T-helper 17 cell (primary cell): ENCODE measurements around the gene UCMA. TPM values are rescaled to one million over a fixed set of nuclear protein-coding genes. Genes with fewer than 3 reads are reported as not detected.
"Not testable (repeated sequence)": the region's sequence is repeated elsewhere in the genome, so short reads cannot be mapped to it uniquely, and the experiment has no call there.

Experiments
- ATAC-seq: fragments of 150-1000 bp; cut with Tn5 transposase; 2 replicates; pipeline ENCODE4 v1.10.0; 2021; ENCODE audit warnings: mild to moderate bottlenecking, moderate library complexity
- DNase-seq, 3 donors: peaks; one replicate each; pipeline versions ENCODE4 v3.0.0 to v3.0.0-alpha.2; 2020 to 2021
- H3K9me3 ChIP-seq: one replicate; pipeline ENCODE4 v1.7.0; 2013; ENCODE audit warnings: low read length, mild to moderate bottlenecking; ENCODE audit not compliant: control insufficient read depth, poor library complexity, severe bottlenecking
- H3K27ac Mint-ChIP-seq: one replicate; pipeline ENCODE4 v1.8.0; 2022; ENCODE audit warnings: mild to moderate bottlenecking, moderate library complexity, mixed read lengths
- H3K27me3 Mint-ChIP-seq: one replicate; pipeline ENCODE4 v1.8.0; 2022; ENCODE audit warnings: mixed read lengths
- H3K36me3 Mint-ChIP-seq: one replicate; pipeline ENCODE4 v1.8.0; 2022; ENCODE audit warnings: low read depth, mixed read lengths
- H3K4me1 Mint-ChIP-seq: one replicate; pipeline ENCODE4 v1.8.0; 2022; ENCODE audit warnings: mild to moderate bottlenecking, mixed read lengths
- H3K4me3 Mint-ChIP-seq: one replicate; pipeline ENCODE4 v1.8.0; 2022; ENCODE audit warnings: mild to moderate bottlenecking, moderate library complexity, mixed read lengths
- total RNA-seq, 4 donors: library from RNA in 2 of 4; stranded (reverse) in 2 of 4; gene quantifications; one replicate each; pipeline ENCODE4 v1.2.3 and lab custom pipeline; 2022 to 2026

The UCMA gene
- total RNA-seq, 2 donors from 2014 or later = not detected

DNA sequence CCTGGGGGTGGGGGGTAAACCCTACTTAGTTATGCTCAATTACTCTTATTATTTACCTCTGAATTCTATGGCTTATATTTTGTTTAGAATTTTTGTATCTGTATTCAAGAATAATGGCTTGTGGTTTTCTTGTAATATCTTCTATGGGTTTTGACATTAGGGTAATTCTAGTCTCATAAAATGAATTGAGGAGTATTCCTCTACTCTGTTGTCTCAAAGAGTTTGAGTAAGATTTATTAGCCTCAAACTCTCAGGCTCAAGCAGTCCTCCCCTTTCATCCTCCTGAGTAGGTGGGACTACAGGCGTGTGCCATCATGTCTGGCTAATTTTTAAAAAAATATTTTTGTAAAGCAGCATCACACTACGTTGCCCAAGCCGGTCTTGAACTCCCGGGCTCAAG is 19.6 kb upstream of the UCMA start:
- Mint-ChIP-seq H3K36me3 (peaks cover 4% of the 10 kb centered on the region), H3K4me3 (no peak overlapping the region), H3K27ac (no peak overlapping the region), H3K4me1 (peaks cover 2% of the 10 kb centered on the region), H3K27me3 (peaks cover 19% of the 10 kb centered on the region)
- ATAC-seq (no peak), DNase-seq (no peak)
- H3K9me3 ChIP-seq = no peaks in the 10 kb centered on the region

DNA sequence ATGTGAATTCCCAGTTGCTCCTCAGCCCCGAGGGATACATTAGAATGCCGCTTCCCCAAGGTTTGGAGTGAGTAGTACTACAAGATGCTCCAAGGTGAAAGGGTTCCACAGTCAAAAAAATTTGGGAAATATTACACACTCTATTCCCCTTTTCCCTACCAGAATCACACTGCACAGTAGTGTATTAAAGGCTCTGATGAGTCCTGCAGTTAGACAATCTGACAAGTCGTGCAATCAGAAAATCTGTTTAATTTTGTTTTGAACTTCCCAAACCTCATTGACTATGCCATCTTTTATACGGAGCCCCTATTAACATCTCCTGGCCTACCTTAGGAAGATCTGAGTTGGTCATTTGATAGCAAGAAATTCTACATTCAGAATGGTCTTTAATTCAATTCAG is 13.6 kb upstream of the UCMA start:
- ATAC-seq = no peak
- no peaks in the 10 kb centered on the region for H3K36me3 Mint-ChIP-seq
- H3K27ac Mint-ChIP-seq = no peak overlapping the region
- no peak overlapping the region for H3K4me3 Mint-ChIP-seq
- no peak for DNase-seq
- peaks cover 8% of the 10 kb centered on the region for H3K27me3 Mint-ChIP-seq
- H3K4me1 Mint-ChIP-seq = no peaks in the 10 kb centered on the region
- H3K9me3 ChIP-seq = no peaks in the 10 kb centered on the region

GRCh38 chr10:13247246-13247645 is 13.1 kb upstream of the UCMA start:
- no peak for DNase-seq
- H3K27ac Mint-ChIP-seq = no peak overlapping the region
- no peak for ATAC-seq

DNA sequence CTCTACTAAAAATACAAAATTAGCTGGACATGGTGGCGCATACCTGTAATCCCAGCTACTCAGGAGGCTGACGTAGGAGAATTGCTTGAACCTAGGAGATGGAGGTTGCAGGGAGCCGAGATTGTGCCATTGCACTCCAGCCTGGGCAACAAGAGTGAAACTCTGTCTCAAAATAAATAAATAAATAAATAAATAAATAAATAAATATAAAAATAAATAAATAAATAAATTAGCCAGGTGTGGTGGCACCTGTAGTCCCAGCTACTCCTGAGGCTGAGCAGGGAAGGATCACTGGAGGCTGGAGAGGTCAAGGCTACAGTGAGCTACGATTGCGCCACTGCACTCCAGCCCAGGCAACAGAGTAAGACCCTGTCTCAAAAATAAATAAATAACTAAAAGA is 8.1 kb upstream of the UCMA start:
- not testable (repeated sequence) for H3K27me3 Mint-ChIP-seq, H3K4me1 Mint-ChIP-seq, H3K4me3 Mint-ChIP-seq, ATAC-seq, H3K9me3 ChIP-seq, H3K27ac Mint-ChIP-seq, DNase-seq, H3K36me3 Mint-ChIP-seq

More at GRCh38 chr10:13247246-13247645, 13.1 kb upstream of the UCMA start:
- Mint-ChIP-seq H3K4me1 (no peaks in the 10 kb centered on the region), H3K4me3 (no peak overlapping the region), H3K27me3 (peaks cover 8% of the 10 kb centered on the region), H3K36me3 (no peaks in the 10 kb centered on the region)
- no peaks in the 10 kb centered on the region for H3K9me3 ChIP-seq

DNA sequence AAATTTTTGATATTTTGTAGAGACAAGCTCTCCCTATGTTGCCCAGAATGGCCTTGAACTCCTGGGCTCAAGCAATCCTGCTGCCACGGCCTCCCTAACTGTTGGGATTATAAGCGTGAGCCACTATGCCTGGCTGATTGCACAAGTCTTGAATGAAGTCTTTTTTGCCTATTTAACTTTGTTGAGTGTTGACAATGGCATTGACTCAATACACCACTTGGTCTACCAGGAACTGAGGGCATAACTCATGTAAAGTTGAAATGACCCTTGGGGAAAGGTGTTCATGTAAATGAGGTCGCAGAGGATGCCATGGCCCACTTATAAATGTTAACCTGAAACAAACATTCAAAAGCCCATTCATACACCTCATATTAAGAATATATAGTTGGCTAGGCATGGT is 7.4 kb upstream of the UCMA start:
- Mint-ChIP-seq H3K36me3 (no peaks in the 10 kb centered on the region), H3K4me1 (peaks cover 3% of the 10 kb centered on the region), H3K27ac (no peak overlapping the region), H3K4me3 (no peak overlapping the region), H3K27me3 (peaks cover 4% of the 10 kb centered on the region)
- no peaks in the 10 kb centered on the region for H3K9me3 ChIP-seq
- no peak for DNase-seq
- no peak for ATAC-seq

GRCh38 chr10:13239923-13240322 is 5.7 kb upstream of the UCMA start:
- Mint-ChIP-seq H3K4me1 (peaks cover 3% of the 10 kb centered on the region), H3K36me3 (no peaks in the 10 kb centered on the region), H3K27me3 (peaks cover 4% of the 10 kb centered on the region), H3K27ac (no peak overlapping the region), H3K4me3 (no peak overlapping the region)
- ATAC-seq = no peak
- H3K9me3 ChIP-seq = no peaks in the 10 kb centered on the region
- no peak for DNase-seq

- Mint-ChIP-seq H3K27ac (no peak overlapping the region), H3K36me3 (no peaks in the 10 kb centered on the region), H3K4me3 (no peak overlapping the region), H3K27me3 (peaks cover 8% of the 10 kb centered on the region), H3K4me1 (peaks cover 3% of the 10 kb centered on the region)
- no peaks in the 10 kb centered on the region for H3K9me3 ChIP-seq
- DNase-seq = no peak
- ATAC-seq = no peak
Observed at GRCh38 chr10:13238271-13239077, 4.3 kb upstream of the UCMA start.

DNA sequence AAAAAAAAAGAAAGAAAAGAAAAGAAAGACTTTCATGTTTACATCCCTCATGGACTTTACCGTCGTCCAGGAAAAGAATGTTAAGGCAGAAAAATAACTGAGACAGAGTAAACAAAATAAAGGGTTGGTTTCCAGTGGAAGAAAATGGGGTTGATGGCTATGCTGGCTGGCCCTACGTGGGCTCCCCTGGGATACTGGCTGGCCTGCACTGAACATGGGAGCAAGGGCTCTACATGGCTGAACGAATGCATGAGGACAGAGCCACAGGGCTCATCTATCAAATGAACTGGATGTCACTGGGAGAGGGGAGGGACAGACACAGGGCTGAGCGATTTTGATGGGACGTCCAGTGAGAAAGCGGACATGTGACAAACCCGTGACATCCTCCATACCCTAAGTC is 2.5 kb upstream of the UCMA start:
- Mint-ChIP-seq H3K4me3 (no peak overlapping the region), H3K36me3 (no peaks in the 10 kb centered on the region), H3K27ac (no peak overlapping the region), H3K27me3 (peaks cover 7% of the 10 kb centered on the region), H3K4me1 (peaks cover 3% of the 10 kb centered on the region)
- ATAC-seq = no peak
- DNase-seq = no peak
- H3K9me3 ChIP-seq = no peaks in the 10 kb centered on the region

DNA sequence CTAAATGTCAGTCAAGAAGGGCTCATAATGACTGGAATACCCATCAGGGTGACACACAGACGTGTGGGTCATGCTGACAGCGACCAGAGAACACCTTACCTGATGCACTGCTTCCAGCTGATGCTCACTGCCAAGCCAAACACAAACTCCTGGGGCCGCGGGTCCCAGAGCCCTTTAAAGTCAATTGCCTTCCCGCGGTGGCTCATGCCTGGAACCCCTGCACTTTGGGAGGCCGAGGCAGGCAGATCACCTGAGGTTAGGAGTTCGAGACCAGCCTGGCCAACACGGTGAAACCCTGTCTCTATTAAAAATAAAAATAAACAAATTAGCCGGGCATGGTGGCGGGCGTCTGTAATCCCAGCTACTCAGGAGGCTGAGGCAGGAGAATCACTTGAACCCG is 562 bp upstream of the UCMA start:
- H3K4me1 Mint-ChIP-seq, H3K4me3 Mint-ChIP-seq, H3K27ac Mint-ChIP-seq, H3K9me3 ChIP-seq, DNase-seq, H3K36me3 Mint-ChIP-seq, ATAC-seq: not testable (repeated sequence)
- H3K27me3 Mint-ChIP-seq = peaks cover 14% of the 10 kb centered on the region

DNA sequence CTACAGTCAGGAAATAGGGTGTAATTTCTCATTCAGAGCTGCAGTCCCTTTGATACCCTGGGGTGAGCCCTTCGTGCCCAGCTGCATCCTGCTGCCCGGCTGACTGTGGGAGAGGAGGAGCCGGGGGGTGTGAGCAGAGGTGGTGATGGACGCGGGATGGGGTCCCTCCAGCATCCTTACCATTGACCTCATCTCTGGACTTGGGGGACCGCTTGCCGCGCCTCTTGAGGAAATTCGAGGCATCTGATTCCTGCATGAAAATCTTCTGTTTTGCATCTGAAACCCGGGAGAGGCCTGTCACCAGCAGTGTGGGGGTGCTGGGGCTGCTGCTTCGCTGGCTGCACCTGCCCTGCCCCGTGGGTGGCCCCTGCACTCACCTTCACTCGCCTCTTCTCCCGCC is 816 bp downstream of the UCMA start:
- ATAC-seq = no peak
- H3K9me3 ChIP-seq = no peaks in the 10 kb centered on the region
- no peak for DNase-seq
- H3K4me1 Mint-ChIP-seq = peaks cover 2% of the 10 kb centered on the region
- H3K27me3 Mint-ChIP-seq = peaks cover 18% of the 10 kb centered on the region
- H3K36me3 Mint-ChIP-seq = no peaks in the 10 kb centered on the region
- H3K4me3 Mint-ChIP-seq = no peak overlapping the region
- no peak overlapping the region for H3K27ac Mint-ChIP-seq

DNA sequence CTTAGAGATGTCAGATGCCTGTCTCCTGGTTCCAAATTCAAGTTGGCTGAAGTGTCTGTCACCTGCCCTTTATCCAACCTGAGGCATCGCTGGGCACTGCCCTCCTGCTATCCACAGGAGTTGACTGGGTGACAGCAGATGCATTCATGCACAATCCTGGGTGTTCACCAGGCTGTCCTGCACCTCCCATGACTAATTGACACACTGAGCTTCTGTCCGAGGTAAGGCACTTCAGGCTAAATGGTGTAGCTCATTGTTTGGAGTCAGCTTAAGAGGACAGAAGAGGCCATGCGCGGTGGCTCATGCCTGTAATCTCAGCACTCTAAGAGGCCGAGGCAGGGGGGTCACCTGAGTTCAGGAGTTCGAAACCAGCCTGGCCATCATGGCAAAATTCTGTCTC is 2.4 kb downstream of the UCMA start:
- Mint-ChIP-seq H3K4me1 (no peaks in the 10 kb centered on the region), H3K27me3 (peaks cover 18% of the 10 kb centered on the region), H3K4me3 (no peak overlapping the region), H3K36me3 (no peaks in the 10 kb centered on the region), H3K27ac (no peak overlapping the region)
- ATAC-seq (no peak), DNase-seq (no peak)
- H3K9me3 ChIP-seq = no peaks in the 10 kb centered on the region

DNA sequence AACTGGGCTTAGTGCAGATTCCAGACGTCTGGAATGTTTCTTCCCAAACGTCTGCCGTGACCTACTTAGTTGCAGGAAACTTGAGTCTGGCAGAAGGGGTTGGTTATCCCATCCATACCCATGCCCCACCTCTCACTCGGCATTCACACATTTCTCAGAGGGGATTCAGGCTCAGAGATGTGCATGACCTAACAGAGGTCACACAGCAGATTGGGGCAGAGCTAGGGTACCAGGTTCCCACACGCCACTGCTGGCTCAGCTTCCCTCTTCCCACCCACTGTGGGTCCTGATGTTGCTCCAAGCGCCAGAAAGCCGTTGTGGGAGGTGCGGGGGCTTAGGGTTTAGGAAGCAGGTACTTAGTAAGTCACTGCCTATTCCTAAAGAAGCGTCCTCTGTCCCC is 3.0 kb downstream of the UCMA start:
- H3K4me3 Mint-ChIP-seq = no peak overlapping the region

GRCh38 chr10:13227031-13227430 is 7.1 kb downstream of the UCMA start:
- ATAC-seq = no peak
- H3K4me1 Mint-ChIP-seq = no peaks in the 10 kb centered on the region
- H3K27me3 Mint-ChIP-seq = peaks cover 10% of the 10 kb centered on the region
- no peaks in the 10 kb centered on the region for H3K36me3 Mint-ChIP-seq
- no peak overlapping the region for H3K4me3 Mint-ChIP-seq
- no peaks in the 10 kb centered on the region for H3K9me3 ChIP-seq
- no peak for DNase-seq
- no peak overlapping the region for H3K27ac Mint-ChIP-seq

More for the DNA sequence above, 3.0 kb downstream of the UCMA start:
- ATAC-seq (no peak), DNase-seq (no peak)
- no peaks in the 10 kb centered on the region for H3K36me3 Mint-ChIP-seq
- H3K9me3 ChIP-seq = no peaks in the 10 kb centered on the region
- peaks cover 18% of the 10 kb centered on the region for H3K27me3 Mint-ChIP-seq
- no peaks in the 10 kb centered on the region for H3K4me1 Mint-ChIP-seq
- H3K27ac Mint-ChIP-seq = no peak overlapping the region

DNA sequence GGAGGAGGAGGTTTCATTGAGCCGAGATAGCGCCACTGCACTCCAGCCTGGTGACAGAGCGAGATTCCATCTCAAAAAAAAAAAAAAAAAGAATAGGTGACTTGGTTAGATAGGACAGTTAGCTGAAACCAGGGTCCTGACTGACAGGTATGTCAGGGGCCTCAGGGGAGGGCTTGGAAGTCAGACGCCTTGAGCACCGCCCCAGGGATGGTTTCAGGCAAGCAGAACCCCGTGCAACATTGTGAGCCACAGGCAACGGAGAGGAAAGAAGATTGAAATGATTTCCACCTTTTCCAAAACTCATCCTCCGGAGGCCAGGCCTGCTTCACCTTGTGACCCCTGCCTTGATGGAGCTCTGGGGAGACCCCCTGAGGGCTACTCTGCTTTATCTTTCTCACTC is 8.6 kb downstream of the UCMA start:
- H3K4me3 Mint-ChIP-seq = no peak overlapping the region
- H3K27me3 Mint-ChIP-seq = peaks cover 10% of the 10 kb centered on the region
- H3K9me3 ChIP-seq = no peaks in the 10 kb centered on the region
- H3K4me1 Mint-ChIP-seq = no peaks in the 10 kb centered on the region
- H3K27ac Mint-ChIP-seq = no peak overlapping the region
- no peaks in the 10 kb centered on the region for H3K36me3 Mint-ChIP-seq
- DNase-seq (no peak), ATAC-seq (no peak)
